GM23338 (cell line): Measurements from ENCODE around the gene PDCD2L.
"Not testable (repeated sequence)": the region's sequence is repeated elsewhere in the genome, so short reads cannot be mapped to it uniquely, and the experiment has no call there.

Source experiments
- CREB1 ChIP-seq: fragments of 250-450 bp; sonication (Bioruptor Pico); IDR thresholded peaks from 2 replicates; pipeline ENCODE4 v1.5.0; 2020; ENCODE audit warnings: low read depth, mild to moderate bottlenecking, moderate library complexity
- CTCF ChIP-seq, 2 experiments: fragments of 200-600 bp in 1 of 2; sonication (generic) in 1 of 2; conservative IDR thresholded peaks; 2 replicates each; pipeline versions ENCODE4 v1.5.1 to v1.6.1; 2016 to 2017; ENCODE audit warnings: antibody characterized with exemption in 2 of 2, low read depth in 2 of 2, mild to moderate bottlenecking in 2 of 2, moderate library complexity in 1 of 2
- ETS1 ChIP-seq: IDR thresholded peaks from 2 replicates; pipeline ENCODE4 v1.6.1; 2016; ENCODE audit warnings: antibody characterized with exemption
- EZH2 ChIP-seq: fragments of 200-600 bp; sonication (generic); IDR thresholded peaks from one replicate; pipeline ENCODE4 v1.8.0; 2017; ENCODE audit warnings: antibody characterized with exemption, mild to moderate bottlenecking, low read depth; ENCODE audit not compliant: unreplicated experiment
- EZH2phosphoT487 ChIP-seq: fragments of 200-600 bp; sonication (generic); IDR thresholded peaks from one replicate; pipeline ENCODE4 v1.8.1; 2018; ENCODE audit warnings: antibody characterized with exemption; ENCODE audit not compliant: unreplicated experiment
- JUNB ChIP-seq: IDR thresholded peaks from one replicate; pipeline ENCODE4 v1.6.1; 2016; ENCODE audit warnings: antibody characterized with exemption; ENCODE audit not compliant: unreplicated experiment
- POLR2AphosphoS5 ChIP-seq: IDR thresholded peaks from 2 replicates; pipeline ENCODE4 v1.6.1; 2016; ENCODE audit warnings: antibody characterized with exemption, low read depth
- REST ChIP-seq: IDR thresholded peaks from one replicate; pipeline ENCODE4 v1.6.1; 2018; ENCODE audit warnings: antibody characterized with exemption; ENCODE audit not compliant: unreplicated experiment
- STAT1 ChIP-seq: IDR thresholded peaks from one replicate; pipeline ENCODE4 v1.6.1; 2016; ENCODE audit warnings: antibody characterized with exemption; ENCODE audit not compliant: unreplicated experiment
- ZNF114 ChIP-seq: fragments of 250-450 bp; sonication (Bioruptor Pico); IDR thresholded peaks from 2 replicates; pipeline ENCODE4 v1.5.0; 2020; ENCODE audit warnings: mild to moderate bottlenecking, moderate library complexity
- ZNF331 ChIP-seq: fragments of 250-450 bp; sonication (Bioruptor Pico); IDR thresholded peaks from 2 replicates; pipeline ENCODE4 v1.5.0; 2020; ENCODE audit warnings: low read depth, mild to moderate bottlenecking, moderate library complexity

GRCh38 chr19:34388745-34389144 is 15.5 kb upstream of the PDCD2L start:
- not testable (repeated sequence) for TF ChIP-seq CREB1 (CRISPR knock-in tag); EZH2phosphoT487; CTCF (conservative IDR thresholded peaks at IDR 0.05; ENCODE audit: low read depth in 2 of 2); POLR2AphosphoS5; EZH2; REST; JUNB; STAT1; ETS1; ZNF331 (CRISPR knock-in tag); ZNF114 (CRISPR knock-in tag)
